Calu3 (cell line): ENCODE measurements around the gene ZNF738. TPM values are rescaled to one million over a fixed set of nuclear protein-coding genes. Genes with fewer than 3 reads are reported as not detected.
"Not testable (repeated sequence)": the region's sequence is repeated elsewhere in the genome, so short reads cannot be mapped to it uniquely, and the experiment has no call there.

Experiments
- Bru-seq: library from RNA; stranded (reverse); fragments of 400-500 nt; gene quantifications from one replicate; lab custom pipeline; 2021; lab: Mats Ljungman, UMichigan
- BruChase-seq, 2 experiments: library from RNA; stranded (reverse); fragments of 400-500 nt; gene quantifications; one replicate each; lab custom pipeline; 2021; lab: Mats Ljungman, UMichigan
- BruUV-seq: library from RNA; stranded (reverse); fragments of 400-500 nt; replicated peaks from 2 replicates; lab custom pipeline; 2021; lab: Mats Ljungman, UMichigan
- CTCF ChIA-PET: fragments of 300-600 bp; sonication (Branson Sonifier 250); formaldehyde crosslinking; loops from one replicate; lab custom pipeline; 2022; ENCODE audit warnings: antibody characterized with exemption; lab: Charles Lee
- DNase-seq: peaks from one replicate; pipeline ENCODE4 v3.0.0; 2022
- H3K27ac Mint-ChIP-seq: one replicate; pipeline ENCODE4 v1.8.0; 2022; ENCODE audit warnings: mixed read lengths; ENCODE audit not compliant: unreplicated experiment
- H3K27me3 Mint-ChIP-seq: one replicate; pipeline ENCODE4 v1.8.0; 2022; ENCODE audit warnings: mixed read lengths; ENCODE audit not compliant: unreplicated experiment
- H3K36me3 Mint-ChIP-seq: one replicate; pipeline ENCODE4 v1.8.0; 2022; ENCODE audit warnings: mild to moderate bottlenecking, moderate library complexity, mixed read lengths; ENCODE audit not compliant: insufficient read depth, unreplicated experiment
- H3K4me1 Mint-ChIP-seq: one replicate; pipeline ENCODE4 v1.8.0; 2022; ENCODE audit warnings: mild to moderate bottlenecking, low read depth, mixed read lengths; ENCODE audit not compliant: unreplicated experiment
- H3K4me3 Mint-ChIP-seq: one replicate; pipeline ENCODE4 v1.8.0; 2022; ENCODE audit warnings: mild to moderate bottlenecking, low read depth, moderate library complexity, mixed read lengths; ENCODE audit not compliant: unreplicated experiment
- H3K9me3 Mint-ChIP-seq: one replicate; pipeline ENCODE4 v1.8.0; 2022; ENCODE audit warnings: low read depth, mixed read lengths; ENCODE audit not compliant: unreplicated experiment
- CTCF ChIP-seq: fragments of 200-600 bp; IDR thresholded peaks from one replicate; pipeline ENCODE4 v1.8.0; 2022; ENCODE audit warnings: antibody characterized with exemption; ENCODE audit not compliant: unreplicated experiment
- intact Hi-C: fragments of 100-400 bp; cut with micrococcal nuclease; formaldehyde crosslinking; loops from one replicate; pipeline ENCODE4 v1.10.0; 2022; ENCODE audit not compliant: unreplicated experiment
- long read RNA-seq: library from polyadenylated mRNA; stranded (forward); transcript quantifications from one replicate; pipeline ENCODE4 v2.0.0, GENCODE V29; 2022
- total RNA-seq: library from RNA; stranded (reverse); gene quantifications from 2 replicates; pipeline ENCODE4 v1.2.3, GENCODE V29; 2022

ZNF738 gene
- total RNA-seq (7.4 and 8.2 TPM in 2 replicates), Bru-seq, nascent RNA (percentile 72 among the genes with signal in this experiment), BruChase-seq, experiment 1, labeled RNA remaining after a 6-hour chase (percentile 54 among the genes with signal in this experiment), BruChase-seq, experiment 2, labeled RNA remaining after a 2-hour chase (percentile 58 among the genes with signal in this experiment)
- long read RNA-seq, partial matches to known transcripts, result 0 of 7 reads
- long read RNA-seq, other reads (novel, unspliced or antisense), result 4 of 7 reads

- intact Hi-C loops, result no loop called here
- CTCF ChIA-PET, result interaction anchor here (0.7 kb wide), 1 partner anchor 36 kb away, joined by 5 read pairs; no protein-coding TSS in a partner anchor
- Mint-ChIP-seq H3K27ac (peak within 1 kb of the TSS; percentile 86), H3K36me3 (peaks cover 26% of the 10 kb centered on the region), H3K4me3 (peak within 1 kb of the TSS; percentile 81), H3K27me3 (no peaks in the 10 kb centered on the region), H3K9me3 (peaks cover 3% of the 10 kb centered on the region), H3K4me1 (no peaks in the 10 kb centered on the region)
- peak; percentile 79 for DNase-seq
- TF ChIP-seq CTCF, result no peak
- no TSS peak for BruUV-seq
Observed at GRCh38 chr19:21358768-21359451, at the start of gene ZNF738. ZNF738 (plus strand) TSS chr19:21359000; CDS start chr19:21359141, 141 bp downstream.

GRCh38 chr19:21312807-21313206 is 46.0 kb upstream of the ZNF738 start:
- CTCF ChIA-PET, H3K4me1 Mint-ChIP-seq, H3K36me3 Mint-ChIP-seq, H3K4me3 Mint-ChIP-seq, H3K27me3 Mint-ChIP-seq, DNase-seq, intact Hi-C loops, H3K9me3 Mint-ChIP-seq, H3K27ac Mint-ChIP-seq, BruUV-seq: not testable (repeated sequence)

- BruUV-seq, result no TSS peak
Observed at GRCh38 chr19:21314676-21315075, 44.1 kb upstream of the ZNF738 start.

GRCh38 chr19:21317821-21318220 is 41.0 kb upstream of the ZNF738 start:
- Mint-ChIP-seq H3K4me1 (no peaks in the 10 kb centered on the region), H3K36me3 (no peaks in the 10 kb centered on the region), H3K4me3 (no peak overlapping the region), H3K27me3 (no peaks in the 10 kb centered on the region), H3K9me3 (peaks cover 5% of the 10 kb centered on the region), H3K27ac (no peak overlapping the region)
- no peak for DNase-seq
- BruUV-seq, result no TSS peak
- intact Hi-C loops, result no loop called here
- CTCF ChIA-PET, result no interaction called here
- TF ChIP-seq CTCF, result no peak

More at GRCh38 chr19:21314676-21315075, 44.1 kb upstream of the ZNF738 start:
- no peak for DNase-seq
- Mint-ChIP-seq H3K27ac (no peak overlapping the region), H3K27me3 (no peaks in the 10 kb centered on the region), H3K4me1 (no peaks in the 10 kb centered on the region), H3K36me3 (no peaks in the 10 kb centered on the region), H3K4me3 (no peak overlapping the region), H3K9me3 (peaks cover 2% of the 10 kb centered on the region)
- TF ChIP-seq CTCF, result no peak
- intact Hi-C loops, result no loop called here
- CTCF ChIA-PET, result interaction anchor here (0.6 kb wide), 1 partner anchor 21 kb away, joined by 3 read pairs; no protein-coding TSS in a partner anchor
